HCT116 (cell line): ENCODE data around the gene DIP2C.

Source experiments
- JUND ChIP-seq: IDR thresholded peaks from 2 replicates; pipeline ENCODE4 v1.6.1; 2012
- ZFX ChIP-seq: fragments of 450-650 bp; IDR thresholded peaks from 2 replicates; pipeline ENCODE4 v1.6.1; 2017
- TF ChIP-seq, protein P1 (sequence below), 3 experiments: fragments of 200-600 bp in 1 of 3; sonication (generic) in 1 of 3; IDR thresholded peaks in 2 of 3; conservative IDR thresholded peaks in 1 of 3; 2 replicates each; pipeline ENCODE4 v1.5.1; 2012 to 2017; ENCODE audit warnings: low read depth in 2 of 3, low read length in 2 of 3, antibody characterized with exemption in 1 of 3, borderline replicate concordance in 1 of 3, control low read depth in 1 of 3, mild to moderate bottlenecking in 1 of 3, mixed read lengths in 1 of 3, mixed run types in 1 of 3, moderate library complexity in 1 of 3; ENCODE audit not compliant: insufficient read depth in 1 of 3

DNA sequence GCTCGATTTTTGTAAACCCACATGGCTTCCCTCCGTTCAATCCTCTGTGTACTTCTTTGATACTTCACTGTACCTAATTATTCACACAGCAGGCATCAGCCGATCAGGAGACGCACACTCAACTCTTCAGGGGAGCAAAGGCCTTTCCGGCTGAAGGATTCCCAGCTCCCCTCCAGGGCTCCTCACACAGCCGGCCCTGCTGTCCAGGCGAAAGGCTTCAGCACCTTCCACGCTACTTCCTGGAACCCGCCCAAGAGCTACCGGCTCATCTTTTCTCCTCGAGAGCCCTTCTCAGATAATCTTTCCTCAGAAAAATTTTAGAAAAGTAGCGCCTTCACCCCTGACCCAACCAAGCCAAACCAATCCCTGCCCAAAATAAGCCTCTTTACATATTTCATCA lies 283.8 kb downstream of the DIP2C start:
- TF ChIP-seq, protein P1, sequence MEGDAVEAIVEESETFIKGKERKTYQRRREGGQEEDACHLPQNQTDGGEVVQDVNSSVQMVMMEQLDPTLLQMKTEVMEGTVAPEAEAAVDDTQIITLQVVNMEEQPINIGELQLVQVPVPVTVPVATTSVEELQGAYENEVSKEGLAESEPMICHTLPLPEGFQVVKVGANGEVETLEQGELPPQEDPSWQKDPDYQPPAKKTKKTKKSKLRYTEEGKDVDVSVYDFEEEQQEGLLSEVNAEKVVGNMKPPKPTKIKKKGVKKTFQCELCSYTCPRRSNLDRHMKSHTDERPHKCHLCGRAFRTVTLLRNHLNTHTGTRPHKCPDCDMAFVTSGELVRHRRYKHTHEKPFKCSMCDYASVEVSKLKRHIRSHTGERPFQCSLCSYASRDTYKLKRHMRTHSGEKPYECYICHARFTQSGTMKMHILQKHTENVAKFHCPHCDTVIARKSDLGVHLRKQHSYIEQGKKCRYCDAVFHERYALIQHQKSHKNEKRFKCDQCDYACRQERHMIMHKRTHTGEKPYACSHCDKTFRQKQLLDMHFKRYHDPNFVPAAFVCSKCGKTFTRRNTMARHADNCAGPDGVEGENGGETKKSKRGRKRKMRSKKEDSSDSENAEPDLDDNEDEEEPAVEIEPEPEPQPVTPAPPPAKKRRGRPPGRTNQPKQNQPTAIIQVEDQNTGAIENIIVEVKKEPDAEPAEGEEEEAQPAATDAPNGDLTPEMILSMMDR (IDR thresholded peaks at IDR 0.05 in 2 of 3, conservative IDR thresholded peaks at IDR 0.05 in 1 of 3; ENCODE audit: borderline replicate concordance in 1 of 3, insufficient read depth in 1 of 3, low read depth in 2 of 3, low read length in 2 of 3), result no peak
- no peak for TF ChIP-seq ZFX
- no peak for TF ChIP-seq JUND
